Natural killer cell (primary cell): Measurements from ENCODE around the gene TRPC3. TPM values are rescaled to one million over a fixed set of nuclear protein-coding genes. Genes with fewer than 3 reads are reported as not detected.

Experiments
- ATAC-seq, 3 donors: fragments of 150-1000 bp in 2 of 3; fragments of 200-7000 bp in 1 of 3; cut with Tn5 transposase; 1 replicate in 1 of 3; 2 replicates in 2 of 3; pipeline ENCODE4 v1.10.0; 2021; ENCODE audit warnings: mild to moderate bottlenecking in 2 of 3, moderate library complexity in 2 of 3
- DNase-seq, 2 donors: peaks; one replicate each; pipeline versions ENCODE4 v3.0.0 to v3.0.0-alpha.2; 2013 to 2021; ENCODE audit warnings: mixed read lengths in 1 of 2
- H3K27ac ChIP-seq: one replicate; pipeline ENCODE4 v1.5.1; 2013; ENCODE audit warnings: mild to moderate bottlenecking, low read length
- H3K27me3 ChIP-seq: one replicate; pipeline ENCODE4 v1.6.1; 2013; ENCODE audit warnings: low read length; ENCODE audit not compliant: control insufficient read depth, insufficient read depth
- H3K36me3 ChIP-seq: one replicate; pipeline ENCODE4 v1.6.1; 2013; ENCODE audit warnings: low read length; ENCODE audit not compliant: control insufficient read depth, insufficient read depth
- H3K4me1 ChIP-seq: one replicate; pipeline ENCODE4 v1.6.1; 2013; ENCODE audit warnings: low read length; ENCODE audit not compliant: control insufficient read depth, insufficient read depth
- H3K4me3 ChIP-seq: one replicate; pipeline ENCODE4 v1.5.1; 2013; ENCODE audit warnings: low read length
- H3K9me3 ChIP-seq: one replicate; pipeline ENCODE4 v1.6.1; 2013; ENCODE audit warnings: low read length; ENCODE audit not compliant: control insufficient read depth, insufficient read depth
- H3K27ac Mint-ChIP-seq, 2 donors: one replicate each; pipeline ENCODE4 v1.8.0; 2022; ENCODE audit warnings: mild to moderate bottlenecking in 2 of 2, mixed read lengths in 2 of 2, moderate library complexity in 1 of 2
- H3K27me3 Mint-ChIP-seq, 2 donors: one replicate each; pipeline ENCODE4 v1.8.0; 2022; ENCODE audit warnings: low read depth in 2 of 2, mixed read lengths in 2 of 2
- H3K36me3 Mint-ChIP-seq: one replicate; pipeline ENCODE4 v1.8.0; 2022; ENCODE audit warnings: mixed read lengths
- H3K4me1 Mint-ChIP-seq, 2 donors: one replicate each; pipeline ENCODE4 v1.8.0; 2022; ENCODE audit warnings: mixed read lengths in 2 of 2
- H3K4me3 Mint-ChIP-seq: one replicate; pipeline ENCODE4 v1.8.0; 2022; ENCODE audit warnings: mild to moderate bottlenecking, moderate library complexity, mixed read lengths
- H3K9me3 Mint-ChIP-seq, 2 donors: one replicate each; pipeline ENCODE4 v1.8.0; 2022; ENCODE audit warnings: mixed read lengths in 2 of 2
- CTCF ChIP-seq: fragments of 200-600 bp; IDR thresholded peaks from one replicate; pipeline ENCODE4 v1.8.0; 2022; ENCODE audit warnings: antibody characterized with exemption
- WGBS: methylation state at CpG from one replicate; pipeline ENCODE4 v1.1.7; 2013; ENCODE audit warnings: missing lambda C conversion rate; ENCODE audit not compliant: insufficient coverage; 5-methylcytosine and 5-hydroxymethylcytosine counted together
- intact Hi-C: fragments of 100-400 bp; cut with micrococcal nuclease; formaldehyde crosslinking; loops from one replicate; pipeline ENCODE4 v1.14.2; 2022
- total RNA-seq, 4 donors: library from RNA; stranded (reverse); fragments of 120-200 nt in 1 of 4; gene quantifications; one replicate each; pipeline versions ENCODE4 v1.2.3 to v1.2.4, GENCODE V29; 2013 to 2022

The TRPC3 gene
- total RNA-seq, 3 donors from 2014 or later (not counting 1 experiment from before 2014, with no cell fraction given) = 0.34 to 0.88 (median 0.49) TPM

GRCh38 chr4:121860121-121860520 lies 91.7 kb downstream of the TRPC3 start:
- Mint-ChIP-seq H3K36me3 (no peaks in the 10 kb centered on the region), H3K9me3 (no peaks in the 10 kb centered on the region), H3K27me3 (no peaks in the 10 kb centered on the region), H3K27ac (no peak overlapping the region), H3K4me1 (no peaks in the 10 kb centered on the region), H3K4me3 (no peak overlapping the region)
- DNase-seq (no peak), ATAC-seq (no peak)
- Histone ChIP-seq H3K4me3 (no peak overlapping the region), H3K27me3 (no peaks in the 10 kb centered on the region), H3K4me1 (no peaks in the 10 kb centered on the region), H3K9me3 (no peaks in the 10 kb centered on the region), H3K27ac (no peak overlapping the region), H3K36me3 (peaks cover 9% of the 10 kb centered on the region)
- intact Hi-C loops = no loop called here
- TF ChIP-seq CTCF = no peak

GRCh38 chr4:121851354-121851753 lies 100.5 kb downstream of the TRPC3 start:
- Histone ChIP-seq H3K4me1 (no peaks in the 10 kb centered on the region), H3K4me3 (no peak overlapping the region), H3K9me3 (no peaks in the 10 kb centered on the region), H3K27ac (no peak overlapping the region), H3K36me3 (peaks cover 13% of the 10 kb centered on the region), H3K27me3 (no peaks in the 10 kb centered on the region)
- H3K4me3 Mint-ChIP-seq = no peak overlapping the region
- H3K4me1 Mint-ChIP-seq = no peaks in the 10 kb centered on the region
- 86% methylated on average over 1 of the region's 1 CpG for WGBS
- H3K27ac Mint-ChIP-seq = no peak overlapping the region
- no peaks in the 10 kb centered on the region for H3K27me3 Mint-ChIP-seq
- H3K9me3 Mint-ChIP-seq = no peaks in the 10 kb centered on the region
- ATAC-seq (no peak), DNase-seq (no peak)
- TF ChIP-seq CTCF = no peak
- intact Hi-C loops = no loop called here
- H3K36me3 Mint-ChIP-seq = peaks cover 11% of the 10 kb centered on the region

- Histone ChIP-seq H3K36me3 (peaks cover 29% of the 10 kb centered on the region), H3K27me3 (no peaks in the 10 kb centered on the region), H3K27ac (no peak overlapping the region), H3K9me3 (no peaks in the 10 kb centered on the region), H3K4me3 (no peak overlapping the region), H3K4me1 (no peaks in the 10 kb centered on the region)
- Mint-ChIP-seq H3K4me3 (no peak overlapping the region), H3K27me3 (no peaks in the 10 kb centered on the region), H3K4me1 (no peaks in the 10 kb centered on the region), H3K27ac (no peak overlapping the region), H3K36me3 (peaks cover 11% of the 10 kb centered on the region), H3K9me3 (no peaks in the 10 kb centered on the region)
- intact Hi-C loops = no loop called here
- no peak for TF ChIP-seq CTCF
- ATAC-seq (no peak), DNase-seq (no peak)
- 97% methylated on average over 4 of the region's 6 CpGs for WGBS
These were observed 105.2 kb downstream of the TRPC3 start for GRCh38 chr4:121846662-121847061.

GRCh38 chr4:121842862-121843261 lies 109.0 kb downstream of the TRPC3 start:
- Histone ChIP-seq H3K4me3 (no peak overlapping the region), H3K27me3 (no peaks in the 10 kb centered on the region), H3K36me3 (peaks cover 24% of the 10 kb centered on the region), H3K4me1 (no peaks in the 10 kb centered on the region), H3K27ac (no peak overlapping the region), H3K9me3 (no peaks in the 10 kb centered on the region)
- Mint-ChIP-seq H3K4me1 (no peaks in the 10 kb centered on the region), H3K36me3 (peaks cover 11% of the 10 kb centered on the region), H3K9me3 (no peaks in the 10 kb centered on the region), H3K27me3 (no peaks in the 10 kb centered on the region), H3K27ac (no peak overlapping the region), H3K4me3 (no peak overlapping the region)
- ATAC-seq (no peak), DNase-seq (no peak)
- no peak for TF ChIP-seq CTCF
- WGBS = 97% methylated on average over 4 of the region's 4 CpGs
- intact Hi-C loops = no loop called here
